GM18870 (cell line): ENCODE data around the gene ELL3.
"Not testable (repeated sequence)": the region's sequence is repeated elsewhere in the genome, so short reads cannot be mapped to it uniquely, and the experiment has no call there.

Experiments used
- ATAC-seq: cut with Tn5 transposase; IDR thresholded peaks from one replicate; pipeline ENCODE4 v1.9.1; 2021; ENCODE audit warnings: moderate library complexity; ENCODE audit not compliant: unreplicated experiment

ELL3 gene

DNA sequence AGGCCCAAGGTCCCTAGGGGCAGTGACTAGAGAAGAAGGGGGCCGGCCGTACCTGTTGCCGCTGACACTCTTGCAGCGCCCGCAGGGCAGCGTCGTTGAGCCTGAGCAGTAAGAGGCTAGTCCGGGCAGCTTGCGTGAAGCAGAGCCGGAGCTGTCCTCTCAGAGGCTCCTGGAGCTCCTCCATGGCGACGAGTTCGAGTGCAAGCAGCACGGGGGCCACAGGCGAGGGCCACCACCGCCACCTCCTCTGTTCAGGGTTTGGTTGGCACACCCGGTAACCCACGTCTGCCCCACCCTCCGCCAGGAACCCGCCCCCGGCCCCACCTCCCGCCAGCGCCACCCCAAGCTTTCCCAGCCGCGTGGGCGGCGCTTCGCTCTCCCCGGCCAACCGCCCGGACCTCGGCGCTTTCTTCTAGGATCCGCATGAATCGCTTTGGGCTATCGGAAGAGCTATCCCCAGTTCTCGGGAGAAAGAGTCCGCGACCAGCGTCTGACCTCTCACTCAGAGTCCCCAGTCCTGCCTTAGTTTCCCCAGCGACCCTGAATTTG, at the start of gene ELL3:
Gene ELL3 (minus strand): TSS at position 249 of the 549 bp plus-strand sequence. CDS start 65 bp downstream, at position 184.
- peak; percentile 20 for ATAC-seq

DNA sequence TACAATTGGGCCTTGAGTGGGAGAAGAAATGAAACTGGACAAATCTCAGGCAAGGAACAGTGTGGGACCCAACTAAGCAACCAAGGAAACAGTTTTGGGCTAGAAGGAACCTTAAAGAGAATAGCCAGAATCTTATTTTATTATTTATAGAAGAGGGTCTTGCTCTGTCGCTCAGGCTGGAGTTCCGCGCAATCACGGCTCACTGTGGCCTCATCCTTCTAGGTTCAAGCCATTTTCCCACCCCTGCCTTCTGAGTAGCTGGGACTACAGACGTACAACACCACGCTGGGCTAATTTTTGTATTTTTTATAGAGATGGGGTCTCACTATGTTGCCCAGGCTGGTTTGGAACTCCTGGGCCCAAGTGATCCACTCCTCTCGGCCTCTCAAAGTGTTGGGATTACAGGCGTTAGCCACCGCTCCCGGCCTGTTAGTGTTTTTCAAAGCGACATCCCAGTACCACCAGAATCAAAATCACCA, 49.3 kb upstream of the ELL3 start:
- no peak for ATAC-seq

GRCh38 chr15:43825305-43825704, 48.5 kb upstream of the ELL3 start:
- ATAC-seq, result not testable (repeated sequence)

DNA sequence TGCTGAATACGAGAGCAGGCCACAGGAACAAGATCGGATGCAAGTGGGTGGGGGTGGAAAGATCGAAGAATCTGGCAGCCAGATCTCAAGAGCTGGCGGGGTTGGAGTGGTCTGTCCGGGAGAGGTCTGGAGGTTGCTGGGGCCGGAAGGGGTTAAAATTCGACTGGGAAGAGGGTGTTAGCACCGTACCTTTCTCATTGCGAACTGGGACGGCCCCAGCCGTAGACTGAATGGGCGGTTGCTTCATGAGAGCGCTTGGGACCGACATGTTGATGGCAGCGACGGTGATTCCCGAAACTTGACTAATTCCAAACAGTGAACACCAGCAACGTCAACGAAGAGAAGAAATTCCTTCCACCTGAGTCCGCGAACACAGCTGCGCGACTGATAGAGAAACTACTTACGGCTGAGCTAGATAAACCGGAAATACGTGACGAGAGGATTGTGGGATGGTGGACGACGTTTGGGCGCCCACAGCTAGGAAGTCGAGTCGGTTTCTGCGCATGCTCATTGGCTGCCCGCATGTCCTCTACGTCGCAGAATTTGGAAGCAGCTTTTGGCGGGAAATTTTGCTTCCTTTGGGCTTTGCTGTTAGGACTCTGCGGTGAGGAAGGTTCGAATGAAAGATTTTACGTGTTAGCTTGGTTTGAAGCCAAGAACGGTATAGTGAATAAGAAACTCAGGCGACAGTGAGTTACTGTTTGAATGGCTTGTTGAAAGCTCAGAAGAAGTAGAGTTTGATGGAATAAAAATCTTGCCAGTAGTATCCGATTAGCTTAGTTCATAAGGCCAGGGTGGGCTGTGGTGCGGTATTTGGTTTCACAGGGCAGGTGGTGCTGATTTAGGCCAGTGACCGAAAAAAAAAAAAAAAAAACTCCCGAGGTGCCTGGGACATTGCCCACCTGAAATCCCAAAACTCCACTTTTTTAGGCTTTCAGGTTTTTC, 47.8 kb upstream of the ELL3 start, which contains the start of gene MFAP1:
Gene MFAP1 (minus strand): TSS at position 389 of the 945 bp plus-strand sequence. CDS start 121 bp downstream, at position 268.
- peak; percentile 57 for ATAC-seq

DNA sequence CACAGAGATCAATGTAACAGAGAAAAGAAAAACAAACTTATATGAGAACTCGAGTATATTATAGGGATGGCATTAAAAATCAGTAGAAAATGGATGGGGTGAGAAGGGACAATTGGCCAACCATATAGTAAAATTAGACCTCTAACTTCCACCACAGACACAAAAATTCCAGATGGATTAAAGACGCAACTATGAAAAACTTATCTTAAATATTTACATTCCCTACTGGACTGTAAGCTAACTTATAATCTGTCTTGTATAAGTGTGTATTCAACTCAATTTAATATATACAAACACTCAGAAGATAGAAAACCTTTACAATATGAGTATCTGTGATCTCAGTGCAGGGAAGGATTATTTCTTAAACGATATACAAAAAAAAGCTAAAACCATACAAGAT, 44.7 kb upstream of the ELL3 start:
- ATAC-seq, result no peak

- not testable (repeated sequence) for ATAC-seq
Observed at GRCh38 chr15:43815064-43815463, 38.3 kb upstream of the ELL3 start.

- no peak for ATAC-seq
Observed at GRCh38 chr15:43808960-43809678, 32.4 kb upstream of the ELL3 start.

- ATAC-seq, result no peak
Observed at GRCh38 chr15:43808435-43808950, 31.7 kb upstream of the ELL3 start.

- not testable (repeated sequence) for ATAC-seq
Observed at GRCh38 chr15:43802676-43803075, 25.9 kb upstream of the ELL3 start.

- peak; percentile 52 for ATAC-seq
Observed at GRCh38 chr15:43800286-43801141, 23.7 kb upstream of the ELL3 start, which contains the start of gene HYPK. Gene HYPK, plus strand, starts transcription at chr15:43800599. Its CDS starts 24 bp downstream, at chr15:43800623.

- no peak for ATAC-seq
Observed at GRCh38 chr15:43799945-43800285, 23.1 kb upstream of the ELL3 start, which contains the start of gene SERINC4. Gene SERINC4, minus strand, starts transcription at chr15:43800220. Its CDS starts 234 bp downstream, at chr15:43799986.

- ATAC-seq, result no peak
Observed at GRCh38 chr15:43799209-43799944, 22.6 kb upstream of the ELL3 start.

DNA sequence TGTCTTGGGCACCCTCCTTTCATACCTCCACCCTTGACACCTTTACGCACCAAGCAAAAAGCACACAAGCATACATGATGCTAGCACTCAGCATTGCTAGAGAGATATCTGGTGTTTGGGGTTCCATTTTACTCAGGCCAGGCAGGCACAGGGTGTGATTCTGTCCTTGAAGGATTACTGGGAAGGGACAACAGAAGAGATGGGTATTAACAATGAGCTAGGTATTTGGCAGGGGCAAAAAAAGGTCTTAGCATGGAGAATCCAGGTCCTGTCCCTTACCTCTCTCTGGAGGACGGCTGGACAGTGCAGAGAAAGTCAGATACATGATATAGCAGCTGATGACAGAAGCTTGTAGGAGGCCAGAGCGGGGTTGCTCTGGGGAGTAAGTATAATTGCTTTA, 19.8 kb upstream of the ELL3 start:
- no peak for ATAC-seq

- no peak for ATAC-seq
Observed at GRCh38 chr15:43795997-43796396, 19.2 kb upstream of the ELL3 start.

- no peak for ATAC-seq
Observed at GRCh38 chr15:43795197-43795596, 18.4 kb upstream of the ELL3 start.

DNA sequence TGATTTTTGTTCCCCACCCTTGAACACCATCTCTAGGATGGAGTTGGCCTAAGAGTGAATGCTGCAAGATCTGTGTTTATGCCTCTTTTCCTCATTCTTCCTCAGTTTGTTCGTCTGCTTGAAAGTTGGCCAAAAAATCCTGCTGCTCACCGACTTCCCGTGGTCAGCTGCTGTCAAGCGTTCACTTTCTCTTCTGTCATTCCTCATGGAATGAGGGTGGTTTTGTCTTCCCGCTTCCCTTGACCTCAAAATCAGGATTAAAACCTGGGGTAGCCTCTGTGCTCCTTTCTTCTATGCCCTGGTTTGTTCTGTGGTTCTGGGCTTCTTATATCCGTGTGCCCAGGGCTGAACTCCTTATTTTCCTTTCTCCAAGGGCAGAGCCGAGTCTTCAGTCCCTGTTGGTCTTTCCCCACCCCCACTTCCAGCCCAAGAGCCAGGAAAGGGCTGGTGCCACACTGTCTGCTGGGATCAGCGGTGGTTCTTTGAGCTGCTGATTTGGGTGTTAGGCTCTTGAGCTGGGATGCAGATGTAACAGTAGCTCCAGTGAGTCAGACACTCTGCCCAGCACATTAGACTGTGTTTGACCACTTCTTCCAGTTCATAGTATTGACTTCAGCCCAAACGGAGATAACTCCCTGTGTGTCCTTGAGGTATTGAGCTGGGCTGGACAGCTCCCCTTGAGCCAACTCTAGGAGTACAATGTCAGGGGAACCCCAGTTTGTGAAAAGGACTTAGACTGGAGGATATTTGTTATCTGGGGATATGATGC, 17.7 kb upstream of the ELL3 start:
- ATAC-seq, result no peak

GRCh38 chr15:43793647-43794046, 16.9 kb upstream of the ELL3 start:
- no peak for ATAC-seq

DNA sequence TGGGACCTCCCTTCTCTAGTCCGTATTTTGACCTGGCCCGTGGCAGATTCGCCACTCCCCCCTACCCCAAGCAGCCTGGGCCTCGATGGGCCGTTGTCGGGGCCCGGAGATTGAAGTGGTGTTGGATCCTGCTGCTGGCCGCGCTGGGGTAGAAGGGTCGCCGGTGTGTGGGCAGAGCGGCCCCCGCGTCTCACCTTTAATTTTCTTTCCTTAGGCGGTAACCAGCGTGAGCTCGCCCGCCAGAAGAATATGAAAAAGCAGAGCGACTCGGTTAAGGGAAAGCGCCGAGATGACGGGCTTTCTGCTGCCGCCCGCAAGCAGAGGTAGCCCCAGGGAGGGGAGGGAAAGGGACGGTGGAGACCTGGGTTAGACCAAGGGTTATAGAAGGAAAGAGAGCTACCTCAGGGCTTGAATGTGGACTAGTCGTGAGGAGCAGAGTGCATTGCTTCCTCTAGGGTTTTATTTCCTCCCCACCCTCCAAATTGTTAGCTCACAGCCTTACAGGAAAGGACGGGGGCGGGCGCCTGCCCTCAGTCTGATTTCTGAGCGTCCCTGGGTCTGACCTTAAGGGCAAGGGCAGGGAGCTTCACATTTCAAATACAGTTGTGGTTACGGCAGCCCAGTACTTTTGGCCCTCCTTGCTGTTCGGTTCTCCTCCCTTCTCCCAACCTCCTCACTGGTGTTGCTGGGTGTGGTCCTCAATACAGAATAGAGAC, 16.2 kb upstream of the ELL3 start:
- no peak for ATAC-seq
